IPS-18c (cell line): ENCODE data around the gene EDN3.

Experiments used
- H3K4me3 ChIP-seq: 2 replicates; pipeline ENCODE4 v1.7.0; 2013; ENCODE audit warnings: low read depth, mild to moderate bottlenecking, low read length, moderate library complexity; ENCODE audit not compliant: insufficient read depth
- H3K9me3 ChIP-seq: one replicate; pipeline ENCODE4 v1.6.1; 2013; ENCODE audit warnings: mild to moderate bottlenecking, low read length, moderate library complexity; ENCODE audit not compliant: control insufficient read depth, insufficient read depth

The EDN3 gene, protein sequence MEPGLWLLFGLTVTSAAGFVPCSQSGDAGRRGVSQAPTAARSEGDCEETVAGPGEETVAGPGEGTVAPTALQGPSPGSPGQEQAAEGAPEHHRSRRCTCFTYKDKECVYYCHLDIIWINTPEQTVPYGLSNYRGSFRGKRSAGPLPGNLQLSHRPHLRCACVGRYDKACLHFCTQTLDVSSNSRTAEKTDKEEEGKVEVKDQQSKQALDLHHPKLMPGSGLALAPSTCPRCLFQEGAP

DNA sequence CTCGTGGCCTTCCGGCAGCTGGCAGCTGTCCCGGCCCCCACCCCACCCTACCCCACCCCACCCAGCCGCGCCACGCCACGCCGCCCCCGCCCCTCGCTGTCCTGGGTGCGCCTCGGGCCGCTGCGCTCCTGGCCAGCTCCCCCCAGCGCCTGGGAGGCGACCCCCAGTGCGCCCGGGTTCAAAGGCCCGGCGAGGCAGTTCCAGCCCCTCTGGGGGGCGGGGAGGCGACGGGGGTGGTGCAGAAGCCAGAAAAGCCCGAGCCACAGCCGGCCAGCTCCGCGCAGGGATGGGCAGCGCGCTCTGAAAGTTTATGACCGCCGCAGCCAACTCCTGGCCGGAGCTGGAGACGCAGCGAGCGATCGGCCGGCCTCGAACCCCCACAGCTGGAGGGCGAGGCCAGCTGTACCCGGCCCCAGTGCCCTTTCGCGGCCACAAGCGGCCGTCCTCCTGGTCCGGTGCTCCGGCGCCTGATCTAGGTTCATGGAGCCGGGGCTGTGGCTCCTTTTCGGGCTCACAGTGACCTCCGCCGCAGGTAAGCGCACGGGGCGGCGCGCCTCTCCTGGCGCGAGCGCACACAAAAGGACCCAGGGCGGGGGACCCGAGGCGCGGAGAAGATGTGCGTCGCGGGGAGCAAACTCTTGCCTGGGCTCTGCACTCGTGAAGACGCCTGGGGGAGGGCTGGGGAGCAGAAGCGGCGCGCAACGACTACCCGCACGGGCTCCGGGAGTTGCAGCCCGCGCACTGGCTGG lies at the start of gene EDN3:
Gene EDN3 (plus strand): TSS at position 279 of the 749 bp plus-strand sequence. CDS start 202 bp downstream, at position 481.
- H3K9me3 ChIP-seq: no peaks in the 10 kb centered on the region
- H3K4me3 ChIP-seq: peak within 1 kb of the TSS; percentile 61

DNA sequence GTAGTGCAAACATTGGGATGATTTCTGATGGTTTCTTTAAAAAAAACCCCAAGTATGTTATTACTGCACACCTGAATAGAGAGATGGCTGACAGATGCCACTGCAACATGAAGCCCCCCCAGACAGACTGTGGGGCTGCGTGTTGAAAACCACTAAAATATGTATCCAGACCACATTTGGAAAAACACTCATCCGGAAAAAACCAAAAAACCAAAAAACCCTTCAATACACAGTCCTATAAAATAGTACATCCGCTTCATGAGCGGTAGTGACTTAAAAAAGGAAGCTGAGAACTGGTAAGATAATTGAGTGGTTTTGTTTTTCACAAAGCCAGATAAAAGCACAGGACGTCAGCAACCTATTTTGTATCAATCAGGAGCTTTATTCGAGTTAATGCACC lies 47.1 kb upstream of the EDN3 start:
- no peaks in the 10 kb centered on the region for H3K9me3 ChIP-seq
- no peak overlapping the region for H3K4me3 ChIP-seq

DNA sequence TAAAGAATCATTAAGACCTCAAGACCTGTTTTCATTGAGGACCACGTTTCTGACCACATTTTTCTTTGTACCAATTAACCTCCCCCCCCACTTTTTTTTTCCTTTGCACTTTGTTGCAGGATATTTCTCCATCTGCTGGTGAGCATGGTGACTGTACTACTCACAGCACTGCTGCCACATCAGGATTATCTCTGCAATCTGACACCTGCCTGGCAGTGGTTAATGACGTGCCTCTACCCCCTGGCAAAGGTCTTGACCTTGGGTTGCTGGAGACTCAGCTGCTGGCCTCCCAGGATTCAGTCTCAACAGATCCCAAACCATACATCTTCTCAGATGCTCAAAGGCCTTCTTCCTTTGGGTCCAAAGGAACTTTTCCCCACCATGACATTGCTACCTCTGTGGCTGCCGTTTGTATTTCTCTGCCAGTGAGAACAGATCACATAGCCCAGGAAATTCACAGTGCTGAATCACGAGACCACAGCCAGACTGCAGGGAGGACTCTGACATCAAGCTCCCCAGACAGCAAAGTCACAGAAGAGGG lies 46.6 kb upstream of the EDN3 start:
- Histone ChIP-seq H3K4me3 (no peak overlapping the region), H3K9me3 (no peaks in the 10 kb centered on the region)

DNA sequence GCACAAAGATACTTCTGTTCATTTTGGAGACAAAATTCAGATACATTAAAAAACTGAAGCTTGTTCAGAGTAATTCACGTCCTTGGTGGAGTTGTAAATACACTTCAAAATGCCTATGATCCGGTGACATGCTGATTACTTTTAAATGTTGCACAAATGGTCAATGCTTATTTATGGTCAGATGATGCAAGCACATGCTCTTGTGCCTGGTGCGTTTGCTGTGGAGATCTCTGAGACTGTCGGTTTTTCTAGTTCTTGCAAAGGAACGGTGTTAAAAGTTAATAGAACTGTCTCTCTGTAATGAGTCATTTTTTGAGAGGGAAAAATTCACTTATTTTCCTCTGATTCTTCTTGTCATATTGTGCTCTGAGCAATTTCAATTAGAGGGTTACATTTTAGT lies 45.2 kb upstream of the EDN3 start:
- Histone ChIP-seq H3K9me3 (no peaks in the 10 kb centered on the region), H3K4me3 (no peak overlapping the region)

DNA sequence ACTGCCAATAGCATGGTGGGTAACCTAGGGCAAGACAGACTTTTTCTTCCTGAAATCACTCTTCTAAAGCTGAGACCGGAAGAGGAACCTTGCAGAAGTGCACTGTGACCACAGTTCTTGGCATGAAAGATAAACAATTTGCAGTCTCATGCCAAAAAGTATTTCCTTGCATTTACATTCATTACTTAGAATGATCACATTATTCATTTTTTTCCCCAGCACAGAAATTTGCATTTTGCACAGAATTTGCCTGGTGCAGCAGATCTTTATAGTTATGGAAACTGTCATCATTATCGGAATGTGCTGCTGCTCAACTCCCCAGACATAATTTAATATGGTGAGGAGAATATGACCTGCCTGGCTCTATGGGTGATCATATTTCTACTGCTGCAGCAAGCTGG lies 42.2 kb upstream of the EDN3 start:
- H3K4me3 ChIP-seq: no peak overlapping the region
- H3K9me3 ChIP-seq: no peaks in the 10 kb centered on the region

DNA sequence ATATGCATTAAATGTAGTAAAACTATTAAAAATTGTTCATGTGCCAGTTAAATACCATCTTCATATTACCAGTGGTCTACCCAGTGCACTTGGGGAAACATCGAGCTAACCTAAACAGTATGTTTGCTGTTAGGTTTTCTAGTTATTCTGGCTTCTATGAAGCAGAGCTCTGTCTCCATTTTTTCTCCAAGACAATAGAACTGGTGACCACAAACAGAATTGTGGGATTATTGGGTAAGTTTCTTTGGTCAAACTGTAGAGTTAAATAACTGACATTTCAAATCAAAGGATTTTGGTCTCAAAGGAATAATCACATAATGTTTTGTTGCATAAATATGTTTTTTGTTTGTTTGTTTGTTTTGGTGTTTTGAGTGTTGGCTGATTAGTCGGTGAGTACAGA lies 40.5 kb upstream of the EDN3 start:
- no peak overlapping the region for H3K4me3 ChIP-seq
- H3K9me3 ChIP-seq: no peaks in the 10 kb centered on the region

DNA sequence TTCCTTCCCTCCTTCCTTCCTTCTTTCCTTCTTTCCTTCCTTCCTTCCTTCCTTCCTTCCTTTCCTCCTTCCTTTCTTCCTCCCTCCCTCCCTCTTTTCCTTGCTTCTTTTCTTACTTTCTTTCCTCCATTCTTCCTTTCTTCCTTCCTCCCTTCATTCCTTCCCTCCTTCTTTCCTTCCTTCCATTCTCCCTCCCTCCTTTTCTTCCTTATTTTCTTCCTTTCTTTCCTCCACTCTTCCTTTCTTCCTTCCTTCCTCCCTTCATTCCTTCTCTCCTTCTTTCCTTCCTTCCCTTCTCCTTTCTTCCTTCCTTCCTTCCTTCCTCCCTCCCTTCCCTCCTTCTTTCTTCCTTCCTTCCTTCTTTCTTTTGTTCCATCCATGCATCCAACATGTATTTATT lies 35.1 kb upstream of the EDN3 start:
- Histone ChIP-seq H3K4me3 (no peak overlapping the region), H3K9me3 (no peaks in the 10 kb centered on the region)

DNA sequence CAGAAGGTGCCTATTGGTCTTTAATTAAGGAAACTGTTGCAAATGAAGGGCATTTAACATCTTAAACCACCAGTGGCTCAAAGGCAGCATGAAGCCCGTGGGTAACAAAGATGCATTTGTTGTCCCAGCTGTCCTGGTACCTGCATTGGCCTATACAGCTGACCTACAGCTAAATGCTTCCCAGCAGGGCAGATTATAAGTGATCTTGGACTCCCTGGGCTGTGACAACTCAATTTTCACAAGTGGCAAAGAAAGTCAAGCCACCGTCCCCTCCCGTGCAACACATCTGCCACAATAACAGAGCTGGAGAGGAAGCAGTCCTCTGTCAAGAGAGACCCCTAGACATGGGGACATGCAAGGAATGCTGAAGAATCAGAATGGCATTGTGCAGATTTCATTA lies 31.5 kb upstream of the EDN3 start:
- H3K9me3 ChIP-seq: no peaks in the 10 kb centered on the region
- no peak overlapping the region for H3K4me3 ChIP-seq

DNA sequence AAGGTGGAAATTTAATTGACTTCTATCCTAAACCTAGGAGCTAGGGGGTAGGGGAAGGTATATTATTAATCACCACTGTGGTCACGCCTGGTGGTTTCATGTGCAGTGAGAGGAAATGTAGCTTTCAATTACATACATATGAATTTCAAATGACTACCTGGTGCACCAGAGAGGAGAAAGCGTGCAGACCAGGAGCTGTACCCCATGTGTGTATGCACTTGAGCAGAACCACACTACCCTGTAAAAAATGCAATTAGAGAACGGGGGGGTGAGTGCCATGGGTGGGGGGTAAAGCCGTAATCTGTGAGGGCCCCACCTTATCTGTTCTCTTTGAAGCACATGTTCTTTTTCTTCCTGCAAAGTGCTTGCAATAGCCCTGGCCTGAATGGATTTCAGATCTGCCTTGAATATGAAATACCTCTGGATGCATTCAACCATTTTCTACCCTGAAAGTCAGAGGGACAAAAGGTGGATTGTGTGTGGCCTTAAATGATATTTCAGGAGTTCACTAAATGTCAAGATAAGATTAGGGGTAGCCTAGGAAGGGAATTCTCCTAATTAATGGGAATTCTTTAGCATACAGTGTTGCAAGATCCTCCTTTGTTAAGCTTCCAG lies 30.9 kb upstream of the EDN3 start:
- Histone ChIP-seq H3K4me3 (no peak overlapping the region), H3K9me3 (no peaks in the 10 kb centered on the region)

DNA sequence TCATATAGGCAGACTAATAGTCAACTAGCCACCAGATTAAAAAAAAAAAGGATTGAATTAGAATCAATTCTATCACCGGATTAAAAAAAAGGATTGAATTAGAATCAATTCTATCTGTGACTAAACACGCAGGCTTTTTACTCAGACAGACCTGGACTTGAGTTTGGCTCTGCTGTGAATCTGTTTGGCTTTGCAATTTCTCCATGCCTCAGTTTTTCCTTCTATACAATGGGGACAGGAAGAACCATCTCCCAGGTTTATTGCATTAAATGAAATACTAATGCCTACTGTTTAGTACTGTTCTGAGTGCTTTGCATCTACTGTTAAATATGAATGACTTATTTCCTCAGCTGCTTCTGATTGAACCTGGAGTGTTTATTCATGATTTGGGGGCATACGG lies 30.0 kb upstream of the EDN3 start:
- Histone ChIP-seq H3K4me3 (no peak overlapping the region), H3K9me3 (no peaks in the 10 kb centered on the region)

DNA sequence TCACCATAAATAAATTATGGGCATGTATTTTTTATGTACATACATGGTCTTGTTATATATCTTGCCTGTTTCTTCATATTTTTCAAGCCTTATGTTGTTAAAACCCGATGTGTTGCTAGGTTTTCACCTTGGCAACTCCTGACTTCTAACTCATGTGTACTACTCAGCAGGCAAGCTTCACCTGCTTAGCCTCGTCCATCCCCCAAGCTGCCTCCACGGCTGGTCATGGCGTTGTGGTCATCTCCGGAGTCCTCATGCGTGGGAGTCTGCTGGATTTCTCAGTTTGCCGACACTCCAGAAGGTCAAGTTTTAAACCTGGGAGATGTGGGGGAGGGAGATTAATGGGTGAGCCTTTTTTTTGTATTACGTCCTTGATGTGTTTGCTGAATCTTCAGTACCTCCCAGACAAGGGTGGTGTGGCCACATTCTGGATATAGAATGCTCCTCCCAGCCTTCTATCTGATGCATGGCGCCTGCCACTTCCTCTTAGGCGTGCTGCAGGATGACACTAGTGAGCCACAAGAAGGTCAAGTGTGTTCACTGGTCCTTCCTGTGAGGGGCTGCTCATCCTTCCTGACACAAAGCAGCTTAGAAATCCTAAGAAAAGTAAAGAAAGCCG lies 26.6 kb upstream of the EDN3 start:
- no peak overlapping the region for H3K4me3 ChIP-seq
- H3K9me3 ChIP-seq: no peaks in the 10 kb centered on the region

DNA sequence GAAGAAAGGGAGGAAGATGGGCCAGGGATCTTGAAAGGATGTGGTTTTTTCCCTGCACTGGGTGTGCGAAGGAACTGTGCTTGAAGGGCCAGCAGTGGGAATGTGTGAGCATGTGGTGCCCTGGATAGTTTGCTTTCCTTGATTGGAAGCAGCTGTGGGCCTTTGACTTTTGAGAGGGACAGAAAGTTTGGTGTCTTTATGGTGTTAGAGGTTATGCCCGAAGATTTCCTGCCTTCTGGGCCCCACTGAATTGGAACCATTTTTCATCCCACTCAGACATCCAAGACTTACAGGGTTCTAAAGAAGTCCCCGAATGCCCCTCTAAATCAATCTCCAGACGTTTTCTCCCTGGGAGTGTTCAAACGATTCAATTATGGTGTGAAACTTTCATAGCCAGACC lies 23.5 kb upstream of the EDN3 start:
- no peaks in the 10 kb centered on the region for H3K9me3 ChIP-seq
- no peak overlapping the region for H3K4me3 ChIP-seq

DNA sequence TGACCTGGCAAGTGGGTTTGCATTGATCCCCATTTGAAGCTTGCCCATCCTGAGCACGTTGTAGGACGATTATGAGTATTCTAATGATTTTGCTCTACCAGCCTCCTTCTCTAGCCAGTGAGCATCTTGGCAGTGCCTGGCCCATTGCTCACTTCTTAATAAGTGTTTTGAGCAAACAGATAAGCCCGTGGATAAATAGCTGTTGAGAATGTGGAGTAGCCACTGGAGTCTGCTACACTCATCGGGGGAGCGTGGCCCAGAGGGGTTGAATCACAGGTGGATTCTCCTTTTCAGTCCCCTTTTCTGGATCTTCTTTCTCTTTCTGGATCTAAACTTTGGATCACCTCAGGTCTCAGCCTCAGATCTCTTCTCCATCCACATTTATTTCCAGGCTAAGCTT lies 15.9 kb upstream of the EDN3 start:
- peaks cover 4% of the 10 kb centered on the region for H3K9me3 ChIP-seq
- no peak overlapping the region for H3K4me3 ChIP-seq

DNA sequence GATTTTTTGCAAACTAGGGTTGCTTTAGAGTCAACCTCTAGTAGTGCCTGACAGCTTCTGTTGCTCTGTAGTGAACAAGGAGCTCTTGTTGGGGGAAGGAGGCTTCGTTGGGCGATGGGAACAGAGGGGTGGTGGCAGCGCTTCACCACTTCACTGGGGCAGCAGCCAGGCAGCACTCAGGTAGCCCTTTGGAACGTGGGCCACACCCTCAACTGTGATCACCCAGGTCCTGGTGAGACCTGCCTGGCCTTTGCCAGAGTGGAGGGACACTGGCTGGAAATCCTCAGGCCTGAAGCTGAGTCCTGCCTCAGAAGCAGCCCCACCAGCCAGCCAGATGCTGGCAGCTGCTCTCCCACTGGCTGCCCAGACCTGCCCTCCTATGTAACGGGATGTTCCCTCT lies 10.4 kb upstream of the EDN3 start:
- no peak overlapping the region for H3K4me3 ChIP-seq
- no peaks in the 10 kb centered on the region for H3K9me3 ChIP-seq

DNA sequence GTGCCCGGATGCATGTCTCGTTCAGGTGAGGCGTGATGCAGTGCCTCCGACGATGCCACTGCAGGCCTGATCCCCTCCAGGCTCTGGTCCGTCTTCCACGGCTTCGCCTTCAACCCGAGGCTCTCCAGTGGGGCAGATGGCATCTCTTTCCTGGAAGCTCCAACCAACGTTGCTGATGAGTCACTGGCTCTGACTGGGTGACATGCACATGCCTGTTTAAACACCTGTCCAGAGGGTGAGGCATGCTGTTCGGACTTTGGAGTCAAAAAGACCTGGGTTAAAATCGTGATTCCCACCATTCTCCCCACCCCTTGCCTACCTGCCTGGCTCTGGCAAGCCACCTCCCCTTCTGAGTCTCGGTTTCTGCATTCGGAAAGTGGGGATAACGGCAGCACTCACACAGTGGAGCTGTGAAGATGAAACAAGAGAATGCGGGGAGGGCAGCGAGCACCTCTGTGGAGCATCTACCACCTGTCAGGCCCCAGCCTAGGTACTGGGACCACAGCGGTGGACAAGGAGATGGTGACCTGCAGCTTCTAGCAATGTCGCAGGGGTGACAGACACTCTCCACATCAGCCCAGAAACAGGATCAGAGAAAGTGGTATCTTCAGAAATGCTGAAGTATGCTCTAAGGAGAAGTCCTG lies 8.5 kb upstream of the EDN3 start:
- H3K4me3 ChIP-seq: no peak overlapping the region
- no peaks in the 10 kb centered on the region for H3K9me3 ChIP-seq

DNA sequence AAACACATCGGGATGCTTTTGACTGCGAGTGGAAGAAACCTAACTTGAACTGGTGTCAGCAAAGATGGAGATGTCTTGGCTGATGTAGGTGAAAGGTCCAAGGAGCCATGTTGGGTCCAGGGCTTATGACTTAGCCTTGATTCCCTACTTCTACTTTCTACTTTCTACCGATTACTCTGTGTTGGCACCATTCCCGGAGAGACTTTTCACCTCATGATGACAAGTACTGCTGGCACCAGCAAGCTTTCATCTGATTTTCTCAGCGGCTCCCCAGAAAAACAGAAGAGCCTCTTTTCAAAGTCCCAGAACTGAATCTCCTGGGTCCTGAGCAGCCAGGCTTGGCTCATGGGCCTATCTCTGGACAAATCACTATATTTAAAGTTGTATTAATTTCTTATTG lies 4.9 kb upstream of the EDN3 start:
- no peaks in the 10 kb centered on the region for H3K9me3 ChIP-seq
- H3K4me3 ChIP-seq: no peak overlapping the region

DNA sequence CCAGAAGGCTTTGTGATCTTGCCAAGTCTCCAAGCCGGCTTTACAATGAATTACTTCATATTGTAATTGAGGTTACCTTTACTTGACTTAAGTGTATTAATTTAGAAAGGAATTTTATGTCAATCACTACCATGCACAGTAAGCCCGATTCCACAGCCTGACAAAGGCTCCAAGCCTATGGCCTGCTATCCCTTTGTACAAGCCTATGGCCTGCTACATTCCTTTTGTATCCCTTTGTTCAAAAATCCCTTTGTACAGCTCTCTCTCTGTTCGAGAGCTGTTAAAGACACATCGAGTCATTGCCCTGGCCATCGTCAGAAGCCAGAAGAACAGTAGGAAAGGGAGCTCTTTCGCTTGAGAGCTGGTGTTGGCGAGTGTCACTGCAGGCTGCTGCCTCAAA lies 2.7 kb upstream of the EDN3 start:
- Histone ChIP-seq H3K9me3 (no peaks in the 10 kb centered on the region), H3K4me3 (no peak overlapping the region)
